Chondrocyte (in vitro differentiated cells): ENCODE results near the gene SNN. TPM values are rescaled to one million over a fixed set of nuclear protein-coding genes. Genes with fewer than 3 reads are reported as not detected.
A peak's percentile ranks its signal among the peaks of the same experiment; 100 is the strongest.

Experiments used
- DNase-seq: peaks from one replicate; pipeline ENCODE4 v3.0.0; 2021; ENCODE audit warnings: mixed read lengths, low spot score
- H3K27ac Mint-ChIP-seq: one replicate; pipeline ENCODE4 v1.8.0; 2021; ENCODE audit warnings: mild to moderate bottlenecking, moderate library complexity, mixed read lengths; ENCODE audit not compliant: unreplicated experiment
- H3K27me3 Mint-ChIP-seq: 2 replicates; pipeline ENCODE4 v1.8.0; 2021; ENCODE audit warnings: low read depth, mixed read lengths
- H3K36me3 Mint-ChIP-seq: 2 replicates; pipeline ENCODE4 v1.8.0; 2021; ENCODE audit warnings: low read depth, mixed read lengths
- H3K4me1 Mint-ChIP-seq: 2 replicates; pipeline ENCODE4 v1.8.0; 2021; ENCODE audit warnings: low read depth, mild to moderate bottlenecking, mixed read lengths
- H3K4me3 Mint-ChIP-seq: one replicate; pipeline ENCODE4 v1.8.0; 2021; ENCODE audit warnings: mild to moderate bottlenecking, moderate library complexity, mixed read lengths; ENCODE audit not compliant: unreplicated experiment
- H3K9me3 Mint-ChIP-seq: 2 replicates; pipeline ENCODE4 v1.8.0; 2021; ENCODE audit warnings: low read depth, mixed read lengths
- total RNA-seq: library from RNA; stranded (reverse); gene quantifications from 3 replicates; pipeline ENCODE4 v1.2.1, GENCODE V29; 2021
- TF ChIP-seq, protein P1 (sequence below): fragments of 200-600 bp; sonication (generic); IDR thresholded peaks from 2 replicates; pipeline ENCODE4 v1.5.0; 2021; ENCODE audit warnings: antibody characterized with exemption, mild to moderate bottlenecking, moderate library complexity

SNN gene
- total RNA-seq, 1 donor from 2014 or later = 15.3 TPM

DNA sequence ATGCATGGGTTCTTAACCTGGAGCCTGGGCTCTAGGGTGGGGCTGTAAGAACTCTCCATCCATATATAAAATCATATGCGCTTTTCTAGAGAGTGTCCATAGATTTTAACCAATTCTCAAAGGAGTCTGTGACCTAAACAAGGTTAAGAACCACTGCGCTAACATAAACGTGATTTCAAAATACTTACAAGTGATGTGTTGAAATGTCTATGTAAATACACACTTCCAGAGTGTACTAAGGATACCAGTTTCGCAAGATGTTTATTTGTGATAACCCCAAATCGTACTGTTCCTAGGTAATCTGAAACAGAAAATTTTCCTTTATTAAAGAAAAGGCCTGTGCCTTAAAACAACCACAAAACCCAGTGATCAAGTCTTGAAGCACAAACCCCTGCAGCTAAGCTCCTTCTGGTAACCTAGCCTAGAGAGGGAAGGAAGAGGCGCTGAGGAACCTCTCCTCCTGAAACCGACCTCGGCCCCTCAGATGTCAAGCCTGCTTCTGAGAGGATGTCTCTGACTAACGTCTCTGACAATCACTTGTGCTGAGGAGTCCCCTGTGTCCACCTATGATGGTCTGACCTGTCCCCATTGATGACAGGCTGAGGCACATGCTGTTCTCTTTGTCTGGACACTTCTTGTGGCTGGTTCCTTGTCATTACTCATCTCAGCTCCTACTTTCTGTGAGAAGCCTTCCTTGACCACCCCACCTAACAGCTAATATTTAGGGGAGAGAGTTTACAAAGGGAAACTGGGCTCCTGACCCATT, 32.2 kb downstream of the SNN start:
- Mint-ChIP-seq H3K4me3 (no peak overlapping the region), H3K4me1 (peaks cover 10% of the 10 kb centered on the region), H3K9me3 (no peaks in the 10 kb centered on the region), H3K27me3 (no peaks in the 10 kb centered on the region), H3K27ac (no peak overlapping the region), H3K36me3 (peaks cover 34% of the 10 kb centered on the region)
- TF ChIP-seq, protein P1, sequence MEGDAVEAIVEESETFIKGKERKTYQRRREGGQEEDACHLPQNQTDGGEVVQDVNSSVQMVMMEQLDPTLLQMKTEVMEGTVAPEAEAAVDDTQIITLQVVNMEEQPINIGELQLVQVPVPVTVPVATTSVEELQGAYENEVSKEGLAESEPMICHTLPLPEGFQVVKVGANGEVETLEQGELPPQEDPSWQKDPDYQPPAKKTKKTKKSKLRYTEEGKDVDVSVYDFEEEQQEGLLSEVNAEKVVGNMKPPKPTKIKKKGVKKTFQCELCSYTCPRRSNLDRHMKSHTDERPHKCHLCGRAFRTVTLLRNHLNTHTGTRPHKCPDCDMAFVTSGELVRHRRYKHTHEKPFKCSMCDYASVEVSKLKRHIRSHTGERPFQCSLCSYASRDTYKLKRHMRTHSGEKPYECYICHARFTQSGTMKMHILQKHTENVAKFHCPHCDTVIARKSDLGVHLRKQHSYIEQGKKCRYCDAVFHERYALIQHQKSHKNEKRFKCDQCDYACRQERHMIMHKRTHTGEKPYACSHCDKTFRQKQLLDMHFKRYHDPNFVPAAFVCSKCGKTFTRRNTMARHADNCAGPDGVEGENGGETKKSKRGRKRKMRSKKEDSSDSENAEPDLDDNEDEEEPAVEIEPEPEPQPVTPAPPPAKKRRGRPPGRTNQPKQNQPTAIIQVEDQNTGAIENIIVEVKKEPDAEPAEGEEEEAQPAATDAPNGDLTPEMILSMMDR = no peak
- no peak for DNase-seq

DNA sequence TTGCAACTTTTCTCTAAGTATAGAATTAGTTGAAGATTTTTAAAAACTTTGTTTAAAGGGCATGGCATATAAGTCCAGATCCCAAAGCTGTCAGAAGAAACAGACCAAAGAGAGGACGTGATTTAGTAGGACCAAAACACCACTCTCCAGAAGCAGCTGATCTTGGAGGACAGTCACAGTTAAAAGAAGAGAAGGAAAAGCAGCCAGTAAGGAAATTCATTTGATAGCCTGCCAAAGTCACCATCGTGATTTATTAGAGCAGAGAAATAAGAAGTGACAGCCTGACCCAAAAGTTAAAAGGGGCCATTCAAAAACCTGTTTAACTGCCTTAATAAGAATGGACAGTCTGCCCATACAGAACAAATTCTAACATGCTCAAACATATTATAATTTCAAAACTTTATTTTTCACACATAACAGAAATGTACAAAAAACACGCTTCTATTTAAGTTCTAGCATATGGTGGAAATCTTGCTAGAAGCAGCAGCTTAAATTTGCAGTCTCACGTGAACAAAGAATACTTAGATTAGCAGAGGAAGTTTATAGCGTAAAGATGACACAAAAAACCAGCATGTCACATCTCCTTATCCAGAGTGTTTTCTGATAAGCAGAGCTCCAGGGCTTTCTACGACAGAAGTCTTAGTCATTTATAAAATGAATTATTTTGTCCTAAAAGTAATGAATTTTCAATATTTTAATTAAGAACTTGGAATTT, 37.2 kb downstream of the SNN start:
- Mint-ChIP-seq H3K27me3 (no peaks in the 10 kb centered on the region), H3K36me3 (peaks cover 11% of the 10 kb centered on the region), H3K4me1 (peaks cover 10% of the 10 kb centered on the region)

DNA sequence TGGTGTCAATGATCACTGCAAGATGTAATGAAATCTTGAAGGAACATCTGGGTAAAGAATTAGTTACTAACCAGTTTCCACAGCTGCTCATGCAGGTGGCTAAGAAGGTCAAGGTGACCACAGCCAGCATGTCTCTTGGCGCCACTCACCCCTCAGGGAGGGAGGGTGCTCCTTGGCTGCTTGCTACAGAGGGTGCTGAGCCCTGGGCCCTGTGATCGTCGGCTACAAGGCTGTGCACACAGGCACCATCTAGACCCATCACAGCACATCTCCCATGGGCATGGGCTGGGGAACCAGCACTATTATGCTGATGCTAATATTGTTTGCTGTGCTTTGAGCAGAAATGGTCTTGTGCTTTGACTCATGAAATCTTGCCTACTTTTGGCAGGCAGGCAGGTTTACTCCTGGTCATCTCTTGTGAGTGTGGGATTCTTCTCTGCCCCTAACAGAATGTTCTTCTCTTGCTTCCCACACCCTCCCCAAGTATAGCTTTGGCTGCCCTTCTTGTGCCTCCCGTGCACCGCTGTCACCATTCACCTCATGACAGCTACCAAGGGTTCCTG, 38.0 kb downstream of the SNN start:
- Mint-ChIP-seq H3K36me3 (peaks cover 9% of the 10 kb centered on the region), H3K27ac (no peak overlapping the region)
- no peak for DNase-seq

More for the DNA sequence above, 37.2 kb downstream of the SNN start:
- no peak overlapping the region for H3K27ac Mint-ChIP-seq
- TF ChIP-seq, protein P1 = no peak
- no peaks in the 10 kb centered on the region for H3K9me3 Mint-ChIP-seq
- DNase-seq = no peak
- H3K4me3 Mint-ChIP-seq = no peak overlapping the region

DNA sequence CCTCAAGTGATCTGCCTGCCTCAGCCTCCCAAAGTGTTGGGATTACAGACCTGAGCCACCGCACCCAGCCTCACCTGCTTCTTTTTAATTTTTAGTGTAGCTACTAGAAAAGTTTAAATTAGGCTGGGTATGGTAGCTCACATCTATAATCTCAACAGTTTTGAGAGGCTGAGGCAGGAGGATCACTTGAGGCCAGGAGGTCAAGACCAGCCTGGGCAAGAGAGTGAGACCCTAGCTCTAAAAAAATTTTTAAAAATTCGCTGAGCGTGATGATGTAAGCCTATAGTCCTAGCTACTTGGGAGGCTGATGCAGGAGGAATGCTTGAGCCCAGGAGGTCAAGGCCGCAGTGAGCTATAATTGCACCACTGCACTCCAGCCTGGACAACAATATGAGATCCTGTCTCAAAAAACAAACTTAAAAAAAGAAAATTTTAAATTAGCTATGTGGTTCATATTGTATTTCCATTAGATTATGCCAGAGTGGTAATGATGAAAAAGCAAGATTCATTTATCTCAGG, 39.5 kb downstream of the SNN start:
- H3K4me1 Mint-ChIP-seq = peaks cover 10% of the 10 kb centered on the region

More for the DNA sequence above, 38.0 kb downstream of the SNN start:
- peaks cover 10% of the 10 kb centered on the region for H3K4me1 Mint-ChIP-seq
- TF ChIP-seq, protein P1 = no peak
- H3K4me3 Mint-ChIP-seq = no peak overlapping the region
- no peaks in the 10 kb centered on the region for H3K27me3 Mint-ChIP-seq
- H3K9me3 Mint-ChIP-seq = no peaks in the 10 kb centered on the region

DNA sequence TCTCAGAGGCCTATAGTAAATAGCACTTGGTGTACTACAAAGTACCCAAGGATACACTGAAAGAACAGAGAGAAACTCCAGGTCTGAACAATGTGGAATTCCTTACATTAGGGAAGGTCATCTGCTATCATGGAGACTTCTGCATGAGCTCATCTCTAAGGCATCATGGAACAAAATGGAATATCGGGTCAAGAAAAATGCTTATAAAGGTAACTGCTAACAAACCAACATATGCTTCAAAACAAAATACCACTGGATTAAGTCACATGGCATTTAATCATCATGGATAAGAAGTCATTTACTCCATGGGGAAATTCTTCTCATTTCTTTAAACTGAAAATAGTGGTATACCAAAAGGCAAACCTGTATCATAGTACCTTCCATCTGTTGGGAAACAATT, 40.2 kb downstream of the SNN start:
- no peak for DNase-seq
- Mint-ChIP-seq H3K27me3 (no peaks in the 10 kb centered on the region), H3K4me3 (no peak overlapping the region), H3K27ac (peak overlapping the region; percentile 14), H3K4me1 (peaks cover 10% of the 10 kb centered on the region), H3K9me3 (no peaks in the 10 kb centered on the region), H3K36me3 (peaks cover 8% of the 10 kb centered on the region)
- TF ChIP-seq, protein P1 = no peak

More for the DNA sequence above, 39.5 kb downstream of the SNN start:
- Mint-ChIP-seq H3K27ac (no peak overlapping the region), H3K4me3 (no peak overlapping the region), H3K9me3 (no peaks in the 10 kb centered on the region), H3K36me3 (peaks cover 8% of the 10 kb centered on the region), H3K27me3 (no peaks in the 10 kb centered on the region)
- DNase-seq = no peak
- TF ChIP-seq, protein P1 = no peak
